HepG2 (cell line): ENCODE measurements around the gene MORN1. TPM values are rescaled to one million over a fixed set of nuclear protein-coding genes. Genes with fewer than 3 reads are reported as not detected.

Experiments
- ATF6 ChIP-seq: sonication (generic); formaldehyde crosslinking; conservative IDR thresholded peaks from 2 replicates; pipeline ENCODE4 v1.4.0; 2020; ENCODE audit warnings: missing genetic modification reagents
- BCLAF1 ChIP-seq: fragments of 450-650 bp; IDR thresholded peaks from 2 replicates; pipeline ENCODE4 v1.6.1; 2017; ENCODE audit warnings: mild to moderate bottlenecking
- HBP1 ChIP-seq: IDR thresholded peaks from 2 replicates; pipeline ENCODE4 v1.6.1; 2016; ENCODE audit warnings: low read depth, control low read depth
- NFE2L1 ChIP-seq: sonication (generic); formaldehyde crosslinking; IDR thresholded peaks from 2 replicates; pipeline ENCODE4 v1.4.0; 2020; ENCODE audit warnings: missing genetic modification reagents, mild to moderate bottlenecking, borderline replicate concordance
- NFKB2 ChIP-seq: sonication (generic); formaldehyde crosslinking; IDR thresholded peaks from 2 replicates; pipeline ENCODE4 v1.4.0; 2020; ENCODE audit warnings: missing genetic modification reagents, borderline replicate concordance
- NFYB ChIP-seq: sonication (generic); formaldehyde crosslinking; IDR thresholded peaks from 2 replicates; pipeline ENCODE4 v1.4.0; 2020; ENCODE audit warnings: missing genetic modification reagents
- PHF21A ChIP-seq: sonication (generic); formaldehyde crosslinking; IDR thresholded peaks from 2 replicates; pipeline ENCODE4 v1.5.0; 2020; ENCODE audit warnings: mild to moderate bottlenecking, missing genetic modification reagents
- PLSCR1 ChIP-seq: sonication (generic); formaldehyde crosslinking; IDR thresholded peaks from 2 replicates; pipeline ENCODE4 v1.5.0; 2020; ENCODE audit warnings: missing genetic modification reagents, mild to moderate bottlenecking, borderline replicate concordance
- RERE ChIP-seq: IDR thresholded peaks from 2 replicates; pipeline ENCODE4 v1.6.1; 2016; ENCODE audit warnings: low read depth, missing genetic modification reagents, missing compliant biosample characterization
- SP140L ChIP-seq: sonication (generic); formaldehyde crosslinking; IDR thresholded peaks from 2 replicates; pipeline ENCODE4 v1.4.0; 2020; ENCODE audit warnings: missing genetic modification reagents, borderline replicate concordance
- ZFP41 ChIP-seq: sonication (generic); formaldehyde crosslinking; IDR thresholded peaks from 2 replicates; pipeline ENCODE4 v1.4.0; 2020; ENCODE audit warnings: mild to moderate bottlenecking, missing genetic modification reagents, borderline replicate concordance
- ZMAT5 ChIP-seq: sonication (generic); formaldehyde crosslinking; IDR thresholded peaks from 2 replicates; pipeline ENCODE4 v1.5.0; 2020; ENCODE audit warnings: mild to moderate bottlenecking, low read depth, missing genetic modification reagents, borderline replicate concordance
- ZNF317 ChIP-seq: sonication (generic); formaldehyde crosslinking; IDR thresholded peaks from 2 replicates; pipeline ENCODE4 v1.5.0; 2020; ENCODE audit warnings: mild to moderate bottlenecking, missing genetic modification reagents
- ZNF614 ChIP-seq: IDR thresholded peaks from 2 replicates; pipeline ENCODE4 v1.6.1; 2018; ENCODE audit warnings: missing biosample characterization, missing genetic modification reagents, inconsistent platforms, borderline replicate concordance
- polyA plus RNA-seq, 8 experiments: library from polyadenylated mRNA; depleted of rRNA in 3 of 8; stranded (reverse) in 7 of 8; unstranded in 1 of 8; fragments of >200 nt; fragmentation: Illumina TruSeq in 4 of 8; extraction: Trizol in 4 of 8; gene quantifications; 2 replicates each; pipeline versions ENCODE4 v1.2.1 to v1.2.3, GENCODE V29; 2011 to 2016; ENCODE audit warnings: low read depth in 4 of 8, missing spikeins in 1 of 8, mixed read lengths in 1 of 8; ENCODE audit not compliant: insufficient read depth in 1 of 8
- total RNA-seq, 5 experiments: library from RNA; depleted of rRNA; stranded (reverse); fragments of >200 nt; fragmentation: Illumina TruSeq; extraction: Trizol; gene quantifications; 2 replicates each; pipeline ENCODE4 v1.2.3, GENCODE V29; 2016; ENCODE audit warnings: low read depth in 1 of 5

Gene MORN1
- total and polyA plus RNA-seq, 2 of the 13 experiments (the other 11 are each of a cell fraction or from before 2014, with no cell fraction given) = 3.1 to 6.5 TPM

GRCh38 chr1:2391041-2391930 lies at the start of gene MORN1, which contains the start of gene RER1 (continued):
- TF ChIP-seq RERE (CRISPR knock-in tag) (no peak), ZNF317 (CRISPR knock-in tag) (no peak), ZFP41 (CRISPR knock-in tag) (no peak), PLSCR1 (no peak), NFE2L1 (CRISPR knock-in tag) (no peak), ZNF614 (no peak), PHF21A (CRISPR knock-in tag) (0 out of 2 replicates have a peak, but pooled peaks have one; percentile 31), HBP1 (CRISPR knock-in tag) (no peak; the same call in 1 of the 2 replicates), ATF6 (CRISPR knock-in tag) (no peak), BCLAF1 (no peak), NFKB2 (peak; percentile 32; the same call in 1 of the 2 replicates), SP140L (CRISPR knock-in tag) (no peak), ZMAT5 (CRISPR knock-in tag) (no peak), NFYB (CRISPR knock-in tag) (peak; percentile 88)
